H1 (cell line): ENCODE results near the gene ZNF441. TPM values are rescaled to one million over a fixed set of nuclear protein-coding genes. Genes with fewer than 3 reads are reported as not detected.

Experiments
- CTCF ChIA-PET: fragments of 300-600 bp; sonication (Branson Sonifier 250); formaldehyde crosslinking; loops from one replicate; lab custom pipeline; 2021; ENCODE audit not compliant: partially characterized antibody; lab: Charles Lee
- POLR2A ChIA-PET: fragments of 300-600 bp; sonication (Branson Sonifier 250); formaldehyde crosslinking; loops from one replicate; lab custom pipeline; 2021; ENCODE audit warnings: inconsistent platforms; ENCODE audit not compliant: partially characterized antibody; lab: Charles Lee
- DNase-seq, 2 experiments: peaks; one replicate each; pipeline versions ENCODE4 v3.0.0 to v3.0.0-alpha.2; 2010 to 2022; ENCODE audit warnings: low spot score in 2 of 2, low read depth in 1 of 2, mixed read lengths in 1 of 2
- FAIRE-seq: peaks from 2 replicates; lab custom pipeline; 2011; peaks lifted over from hg19 to GRCh38; lab: Jason Lieb, UNC
- H2AFZ ChIP-seq: 2 replicates; pipeline ENCODE4 v1.8.1; 2012; ENCODE audit warnings: low read length, inconsistent platforms
- H2AK5ac ChIP-seq: 2 replicates; pipeline ENCODE4 v1.6.1; 2013; ENCODE audit warnings: low read depth, low read length
- H2BK120ac ChIP-seq: replicated peaks from 2 replicates; pipeline ENCODE3; 2013; ENCODE audit warnings: low read depth, low read length, inconsistent platforms
- H2BK12ac ChIP-seq: 2 replicates; pipeline ENCODE4 v1.6.1; 2013; ENCODE audit warnings: low read depth, low read length
- H2BK15ac ChIP-seq: 2 replicates; pipeline ENCODE4 v1.6.1; 2013; ENCODE audit warnings: low read length
- H2BK20ac ChIP-seq: 2 replicates; pipeline ENCODE4 v1.6.1; 2013; ENCODE audit warnings: low read length
- H2BK5ac ChIP-seq: 2 replicates; pipeline ENCODE4 v1.6.1; 2013; ENCODE audit warnings: low read depth, low read length
- H3K14ac ChIP-seq: 2 replicates; pipeline ENCODE4 v1.6.1; 2013; ENCODE audit warnings: inconsistent platforms; ENCODE audit not compliant: insufficient read length
- H3K18ac ChIP-seq: 2 replicates; pipeline ENCODE4 v1.6.1; 2013; ENCODE audit warnings: low read length; ENCODE audit errors: extremely low read depth
- H3K23ac ChIP-seq: 2 replicates; pipeline ENCODE4 v1.6.1; 2013; ENCODE audit warnings: inconsistent platforms; ENCODE audit not compliant: insufficient read length
- H3K23me2 ChIP-seq: 2 replicates; pipeline ENCODE4 v1.6.1; 2013; ENCODE audit warnings: low read depth, low read length
- H3K27ac ChIP-seq: 2 replicates; pipeline ENCODE4 v1.6.1; 2011; ENCODE audit warnings: low read depth, low read length, inconsistent platforms
- H3K27me3 ChIP-seq, 4 experiments: replicated peaks in 1 of 4; 1 replicate in 1 of 4; 2 replicates in 3 of 4; pipeline versions ENCODE4 v1.6.1 to v1.8.1; 2011 to 2013; ENCODE audit warnings: low read length in 3 of 4, mild to moderate bottlenecking in 3 of 4, inconsistent platforms in 2 of 4, mixed read lengths in 2 of 4, moderate library complexity in 1 of 4; ENCODE audit not compliant: control insufficient read depth in 3 of 4, insufficient read depth in 3 of 4; ENCODE audit errors: extremely low read depth in 1 of 4
- H3K36me3 ChIP-seq, 4 experiments: 2 replicates each; pipeline versions ENCODE4 v1.6.1 to v1.8.1; 2011 to 2013; ENCODE audit warnings: mild to moderate bottlenecking in 4 of 4, low read length in 3 of 4, moderate library complexity in 2 of 4, control low read depth in 1 of 4, inconsistent platforms in 1 of 4; ENCODE audit not compliant: insufficient read depth in 4 of 4, control insufficient read depth in 2 of 4
- H3K4ac ChIP-seq: replicated peaks from 2 replicates; pipeline ENCODE3; 2013; ENCODE audit warnings: low read length, low read depth, mixed read lengths, inconsistent platforms; ENCODE audit not compliant: insufficient read length
- H3K4me1 ChIP-seq, 4 experiments: replicated peaks in 1 of 4; 1 replicate in 1 of 4; 2 replicates in 3 of 4; pipeline versions ENCODE4 v1.6.1 to v1.8.1; 2011 to 2013; ENCODE audit warnings: low read length in 3 of 4, inconsistent platforms in 2 of 4, mixed read lengths in 1 of 4; ENCODE audit not compliant: insufficient read depth in 4 of 4, control insufficient read depth in 3 of 4
- H3K4me2 ChIP-seq, 2 experiments: 2 replicates each; pipeline versions ENCODE4 v1.6.1 to v1.8.1; 2011 to 2013; ENCODE audit warnings: low read depth in 2 of 2, low read length in 2 of 2, control low read depth in 1 of 2, inconsistent platforms in 1 of 2, mild to moderate bottlenecking in 1 of 2; ENCODE audit not compliant: insufficient read depth in 1 of 2
- H3K4me3 ChIP-seq, 4 experiments: fragments of 200-600, 300-600 bp in 1 of 4; sonication (generic), shearing (Covaris generic), sonication (Bioruptor Twin) in 1 of 4; 2 replicates each; pipeline versions ENCODE4 v1.5.1 to v1.8.1; 2011 to 2016; ENCODE audit warnings: low read length in 4 of 4, low read depth in 3 of 4, control low read depth in 2 of 4, inconsistent platforms in 2 of 4, mild to moderate bottlenecking in 2 of 4, mixed read lengths in 1 of 4, moderate library complexity in 1 of 4; ENCODE audit not compliant: insufficient read depth in 2 of 4; ENCODE audit errors: extremely low read depth in 1 of 4
- H3K56ac ChIP-seq: replicated peaks from 2 replicates; pipeline ENCODE3; 2013; ENCODE audit warnings: low read depth, mild to moderate bottlenecking, mixed read lengths, low read length, inconsistent platforms; ENCODE audit not compliant: insufficient read length
- H3K79me1 ChIP-seq: 2 replicates; pipeline ENCODE4 v1.6.1; 2013; ENCODE audit warnings: low read depth, low read length, control low read depth
- H3K79me2 ChIP-seq, 2 experiments: 2 replicates each; pipeline versions ENCODE4 v1.6.1 to v1.8.1; 2012 to 2013; ENCODE audit warnings: low read length in 2 of 2, mild to moderate bottlenecking in 2 of 2, inconsistent platforms in 1 of 2; ENCODE audit not compliant: insufficient read depth in 2 of 2, control insufficient read depth in 1 of 2
- H3K9ac ChIP-seq, 4 experiments: replicated peaks in 1 of 4; 1 replicate in 1 of 4; 2 replicates in 3 of 4; pipeline versions ENCODE4 v1.6.1 to v1.8.1; 2011 to 2013; ENCODE audit warnings: low read depth in 3 of 4, low read length in 3 of 4, control low read depth in 2 of 4, mild to moderate bottlenecking in 2 of 4, moderate library complexity in 2 of 4, inconsistent platforms in 1 of 4; ENCODE audit errors: extremely low read depth in 1 of 4
- H3K9me3 ChIP-seq, 2 experiments: 2 replicates each; pipeline versions ENCODE4 v1.6.1 to v1.8.1; 2012 to 2013; ENCODE audit warnings: mild to moderate bottlenecking in 2 of 2, moderate library complexity in 2 of 2, control low read depth in 1 of 2, inconsistent platforms in 1 of 2, low read depth in 1 of 2, low read length in 1 of 2, mixed read lengths in 1 of 2; ENCODE audit not compliant: insufficient read depth in 2 of 2
- H4K20me1 ChIP-seq, 2 experiments: replicated peaks in 1 of 2; 2 replicates each; pipeline versions ENCODE3 to v1.8.1; 2011 to 2013; ENCODE audit warnings: inconsistent platforms in 2 of 2, low read length in 2 of 2, mild to moderate bottlenecking in 1 of 2; ENCODE audit not compliant: insufficient read depth in 2 of 2, control insufficient read depth in 1 of 2
- H4K5ac ChIP-seq: 2 replicates; pipeline ENCODE4 v1.6.1; 2013; ENCODE audit warnings: low read length, low read depth, mixed read lengths, inconsistent platforms; ENCODE audit not compliant: insufficient read length
- H4K8ac ChIP-seq: 2 replicates; pipeline ENCODE4 v1.8.0; 2013; ENCODE audit warnings: mild to moderate bottlenecking, moderate library complexity, low read length, inconsistent platforms; ENCODE audit not compliant: insufficient read depth; ENCODE audit errors: extremely low read depth
- H4K91ac ChIP-seq: replicated peaks from 2 replicates; pipeline ENCODE3; 2013; ENCODE audit warnings: low read length, mixed read lengths, inconsistent platforms; ENCODE audit not compliant: insufficient read length
- BACH1 ChIP-seq: IDR thresholded peaks from 2 replicates; pipeline ENCODE4 v1.6.1; 2012; ENCODE audit warnings: low read length, improper control_type of control experiment
- CBX8 ChIP-seq: fragments of 300-800, 300-1000 bp; sonication (generic); IDR thresholded peaks from 2 replicates; pipeline ENCODE4 v1.7.1; 2016; ENCODE audit warnings: low read depth, low read length, borderline replicate concordance
- KDM5A ChIP-seq: fragments of 200-600 bp; IDR thresholded peaks from 2 replicates; pipeline ENCODE4 v1.7.1; 2012; ENCODE audit warnings: mild to moderate bottlenecking, low read length, inconsistent platforms, mixed read lengths
- RNF2 ChIP-seq: fragments of 200-900, 300-1000 bp; sonication (generic); IDR thresholded peaks from 2 replicates; pipeline ENCODE4 v1.7.1; 2016; ENCODE audit warnings: borderline replicate concordance, low read depth, mild to moderate bottlenecking, antibody characterized with exemption, low read length; ENCODE audit not compliant: poor library complexity, severe bottlenecking; ENCODE audit errors: missing control alignments
- SIRT6 ChIP-seq: IDR thresholded peaks from one replicate; pipeline ENCODE4 v1.7.1; 2012; ENCODE audit warnings: low read length, inconsistent platforms
- SP1 ChIP-seq: IDR thresholded peaks from 2 replicates; pipeline ENCODE4 v1.6.1; 2011; ENCODE audit warnings: low read depth, low read length
- TBP ChIP-seq: IDR thresholded peaks from 2 replicates; pipeline ENCODE4 v1.6.1; 2011; ENCODE audit warnings: low read depth, low read length, improper control_type of control experiment
- TCF12 ChIP-seq: IDR thresholded peaks from 2 replicates; pipeline ENCODE4 v1.6.1; 2011; ENCODE audit warnings: low read depth, mild to moderate bottlenecking, low read length
- WGBS, 2 experiments: shearing (Covaris generic) in 1 of 2; methylation state at CpG; one replicate each; pipeline versions ENCODE4 v1.1.6 to v1.1.7; 2013 to 2015; ENCODE audit warnings: low lambda C conversion rate in 2 of 2, mixed read lengths in 2 of 2, inconsistent platforms in 1 of 2, low coverage in 1 of 2, missing lambda C conversion rate in 1 of 2; ENCODE audit not compliant: insufficient replicate concordance in 2 of 2, insufficient coverage in 1 of 2, insufficient read length in 1 of 2; ENCODE audit errors: extremely low coverage in 1 of 2, missing lambda C conversion rate in 1 of 2; 5-methylcytosine and 5-hydroxymethylcytosine counted together
- polyA plus RNA-seq, 7 experiments: library from polyadenylated mRNA; depleted of rRNA in 3 of 7; stranded (reverse) in 5 of 7; unstranded in 2 of 7; fragments of >200 nt in 5 of 7; fragments of 200-250 nt in 2 of 7; gene quantifications; 1 replicate in 5 of 7; 2 replicates in 1 of 7; 4 replicates in 1 of 7; pipeline versions ENCODE4 v1.2.1 to v1.2.3, GENCODE V29; 2011 to 2013; ENCODE audit warnings: missing spikeins in 2 of 7, mixed read lengths in 2 of 7
- total RNA-seq: library from RNA; stranded (reverse); fragmentation: NEBNext Ultra II Directional; extraction: Animal tissue kit (Norgen Biotek cat#: 25700); gene quantifications from 2 replicates; pipeline ENCODE4 v1.2.1, GENCODE V29; 2021
- TF ChIP-seq, protein P1 (sequence below), 3 experiments: IDR thresholded peaks; 1 replicate in 2 of 3; 2 replicates in 1 of 3; pipeline versions ENCODE4 v1.5.1 to v1.6.1; 2011; ENCODE audit warnings: low read length in 3 of 3, mild to moderate bottlenecking in 3 of 3, inconsistent platforms in 2 of 3, low read depth in 1 of 3, moderate library complexity in 1 of 3; ENCODE audit not compliant: insufficient read depth in 1 of 3; ENCODE audit errors: control extremely low read depth in 1 of 3
- TF ChIP-seq, protein P2 (sequence below): IDR thresholded peaks from 2 replicates; pipeline ENCODE4 v1.6.1; 2012; ENCODE audit warnings: inconsistent platforms

ZNF441 gene
- total and polyA plus RNA-seq, 2 of the 8 experiments (the other 6 are each of a cell fraction or from before 2014, with no cell fraction given): 0.09 to 0.48 TPM

DNA sequence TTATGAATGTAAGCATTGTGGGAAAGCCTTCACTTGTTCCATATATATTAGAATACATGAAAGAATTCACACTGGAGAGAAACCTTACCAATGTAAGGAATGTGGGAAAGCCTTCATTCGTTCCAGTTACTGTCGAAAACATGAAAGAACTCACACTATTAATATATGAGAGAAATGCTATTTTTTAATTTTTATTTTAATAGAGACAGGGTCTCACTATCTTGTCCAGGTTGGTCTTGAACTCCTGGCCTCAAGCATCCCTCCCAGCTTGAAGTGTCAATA, 40.2 kb downstream of the ZNF441 start:
- no peaks in the 10 kb centered on the region for H3K4me1 ChIP-seq
- H2BK12ac ChIP-seq: no peak overlapping the region
- H3K27me3 ChIP-seq: no peaks in the 10 kb centered on the region; a peak in 2 of 7 replicates
- no peak for DNase-seq
- no peak overlapping the region for H2AK5ac ChIP-seq
- H2BK5ac ChIP-seq: no peak overlapping the region
- no peak overlapping the region for H3K56ac ChIP-seq
- H3K23me2 ChIP-seq: no peaks in the 10 kb centered on the region
- no peak overlapping the region for H3K4ac ChIP-seq
- CTCF ChIA-PET: interaction anchor here (2.3 kb wide), 1 partner anchor 10 kb away, joined by 15 read pairs; the partner anchor contains the start of gene ZNF491
- WGBS, 2 experiments: 70% methylated on average over 2 of the region's 2 CpGs; no CpG with 5 or more reads in 1 of the 2 experiments
- H2BK120ac ChIP-seq: no peak overlapping the region
- POLR2A ChIA-PET: no interaction called here
- H3K36me3 ChIP-seq: 0 out of 8 replicates have a peak, but pooled peaks cover 0 to 2% (median 0%) of the 10 kb centered on the region in 4 experiments
- H2BK15ac ChIP-seq: no peak overlapping the region
- H4K8ac ChIP-seq: no peak overlapping the region
- H3K4me3 ChIP-seq: no peak overlapping the region
- no peaks in the 10 kb centered on the region for H3K79me1 ChIP-seq
- H4K5ac ChIP-seq: no peak overlapping the region
- H3K9ac ChIP-seq: no peak overlapping the region
- H2BK20ac ChIP-seq: no peak overlapping the region
- H4K20me1 ChIP-seq: no peaks in the 10 kb centered on the region
- TF ChIP-seq SP1 (no peak), TBP (no peak), KDM5A (no peak), CBX8 (no peak), BACH1 (no peak), RNF2 (no peak), TCF12 (no peak), SIRT6 (no peak)
- TF ChIP-seq, protein P1, sequence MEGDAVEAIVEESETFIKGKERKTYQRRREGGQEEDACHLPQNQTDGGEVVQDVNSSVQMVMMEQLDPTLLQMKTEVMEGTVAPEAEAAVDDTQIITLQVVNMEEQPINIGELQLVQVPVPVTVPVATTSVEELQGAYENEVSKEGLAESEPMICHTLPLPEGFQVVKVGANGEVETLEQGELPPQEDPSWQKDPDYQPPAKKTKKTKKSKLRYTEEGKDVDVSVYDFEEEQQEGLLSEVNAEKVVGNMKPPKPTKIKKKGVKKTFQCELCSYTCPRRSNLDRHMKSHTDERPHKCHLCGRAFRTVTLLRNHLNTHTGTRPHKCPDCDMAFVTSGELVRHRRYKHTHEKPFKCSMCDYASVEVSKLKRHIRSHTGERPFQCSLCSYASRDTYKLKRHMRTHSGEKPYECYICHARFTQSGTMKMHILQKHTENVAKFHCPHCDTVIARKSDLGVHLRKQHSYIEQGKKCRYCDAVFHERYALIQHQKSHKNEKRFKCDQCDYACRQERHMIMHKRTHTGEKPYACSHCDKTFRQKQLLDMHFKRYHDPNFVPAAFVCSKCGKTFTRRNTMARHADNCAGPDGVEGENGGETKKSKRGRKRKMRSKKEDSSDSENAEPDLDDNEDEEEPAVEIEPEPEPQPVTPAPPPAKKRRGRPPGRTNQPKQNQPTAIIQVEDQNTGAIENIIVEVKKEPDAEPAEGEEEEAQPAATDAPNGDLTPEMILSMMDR (IDR thresholded peaks at IDR 0.05; ENCODE audit: control extremely low read depth in 1 of 3, insufficient read depth in 1 of 3, low read depth in 1 of 3, low read length in 3 of 3): no peak
- TF ChIP-seq, protein P2, sequence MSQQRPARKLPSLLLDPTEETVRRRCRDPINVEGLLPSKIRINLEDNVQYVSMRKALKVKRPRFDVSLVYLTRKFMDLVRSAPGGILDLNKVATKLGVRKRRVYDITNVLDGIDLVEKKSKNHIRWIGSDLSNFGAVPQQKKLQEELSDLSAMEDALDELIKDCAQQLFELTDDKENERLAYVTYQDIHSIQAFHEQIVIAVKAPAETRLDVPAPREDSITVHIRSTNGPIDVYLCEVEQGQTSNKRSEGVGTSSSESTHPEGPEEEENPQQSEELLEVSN: no peak
- TF ChIP-seq, all 59 proteins: peak for 0
- no peak for FAIRE-seq
- Histone ChIP-seq H3K18ac (no peak overlapping the region), H3K14ac (no peak overlapping the region), H3K4me2 (no peak overlapping the region), H2AFZ (no peak overlapping the region), H4K91ac (no peak overlapping the region), H3K79me2 (no peaks in the 10 kb centered on the region), H3K27ac (no peak overlapping the region), H3K23ac (no peak overlapping the region), H3K9me3 (peaks cover 36 to 41% of the 10 kb centered on the region in 2 experiments)
